H9 (cell line): ENCODE measurements around the gene MRPS35. TPM values are rescaled to one million over a fixed set of nuclear protein-coding genes. Genes with fewer than 3 reads are reported as not detected.

Experiments
- DNase-seq: peaks from one replicate; pipeline ENCODE4 v3.0.0-alpha.2; 2017
- H2AFZ ChIP-seq: one replicate; pipeline ENCODE4 v1.6.1; 2013; ENCODE audit warnings: mild to moderate bottlenecking, low read length, control low read depth, moderate library complexity
- H2AK5ac ChIP-seq: 2 replicates; pipeline ENCODE4 v1.6.1; 2013; ENCODE audit warnings: low read length, control low read depth, mixed read lengths; ENCODE audit not compliant: insufficient read length
- H2BK120ac ChIP-seq: one replicate; pipeline ENCODE4 v1.6.1; 2013; ENCODE audit warnings: low read depth, mild to moderate bottlenecking, low read length, control low read depth, inconsistent platforms; ENCODE audit not compliant: poor library complexity, severe bottlenecking
- H2BK12ac ChIP-seq: 2 replicates; pipeline ENCODE4 v1.6.1; 2013; ENCODE audit warnings: low read length, control low read depth, mixed read lengths, low read depth; ENCODE audit not compliant: insufficient read length
- H2BK15ac ChIP-seq: 2 replicates; pipeline ENCODE4 v1.6.1; 2013; ENCODE audit warnings: low read depth, low read length, control low read depth
- H2BK20ac ChIP-seq: one replicate; pipeline ENCODE4 v1.6.1; 2013; ENCODE audit warnings: low read depth, mild to moderate bottlenecking, low read length, control low read depth, inconsistent platforms; ENCODE audit not compliant: poor library complexity, severe bottlenecking
- H2BK5ac ChIP-seq: 2 replicates; pipeline ENCODE4 v1.6.1; 2013; ENCODE audit warnings: low read length, control low read depth, mixed read lengths; ENCODE audit not compliant: insufficient read length
- H3K14ac ChIP-seq: 2 replicates; pipeline ENCODE4 v1.6.1; 2013; ENCODE audit warnings: low read length, control low read depth; ENCODE audit not compliant: insufficient read depth
- H3K18ac ChIP-seq: 2 replicates; pipeline ENCODE4 v1.6.1; 2013; ENCODE audit warnings: low read depth, mild to moderate bottlenecking, mixed read lengths, low read length, control low read depth; ENCODE audit not compliant: insufficient read length
- H3K23ac ChIP-seq: 2 replicates; pipeline ENCODE4 v1.6.1; 2013; ENCODE audit warnings: low read length, control low read depth, mixed read lengths, low read depth; ENCODE audit not compliant: insufficient read length
- H3K23me2 ChIP-seq: 2 replicates; pipeline ENCODE4 v1.6.1; 2013; ENCODE audit warnings: low read depth, mild to moderate bottlenecking, mixed read lengths, low read length, control low read depth; ENCODE audit not compliant: insufficient read length, poor library complexity, severe bottlenecking
- H3K27ac ChIP-seq: 2 replicates; pipeline ENCODE4 v1.5.1; 2013; ENCODE audit warnings: low read length, control low read depth, mixed read lengths, low read depth; ENCODE audit not compliant: insufficient read length
- H3K27me3 ChIP-seq: 2 replicates; pipeline ENCODE4 v1.6.1; 2013; ENCODE audit warnings: low read length, control low read depth, inconsistent platforms; ENCODE audit not compliant: insufficient read depth
- H3K4ac ChIP-seq: 2 replicates; pipeline ENCODE4 v1.6.1; 2013; ENCODE audit warnings: low read depth, mild to moderate bottlenecking, control low read depth, inconsistent platforms, low read length, moderate library complexity
- H3K4me1 ChIP-seq: 2 replicates; pipeline ENCODE4 v1.6.1; 2013; ENCODE audit warnings: low read length, control low read depth, inconsistent platforms; ENCODE audit not compliant: insufficient read depth
- H3K4me2 ChIP-seq: 2 replicates; pipeline ENCODE4 v1.6.1; 2013; ENCODE audit warnings: low read length, control low read depth, mixed read lengths; ENCODE audit not compliant: insufficient read length, insufficient read depth
- H3K56ac ChIP-seq: 2 replicates; pipeline ENCODE4 v1.6.1; 2013; ENCODE audit warnings: low read depth, mild to moderate bottlenecking, mixed read lengths, low read length, control low read depth; ENCODE audit not compliant: insufficient read length
- H3K79me1 ChIP-seq: 2 replicates; pipeline ENCODE4 v1.6.1; 2013; ENCODE audit warnings: low read depth, mild to moderate bottlenecking, moderate library complexity, low read length, control low read depth, inconsistent platforms; ENCODE audit not compliant: insufficient read depth, poor library complexity, severe bottlenecking
- H3K79me2 ChIP-seq: 2 replicates; pipeline ENCODE4 v1.6.1; 2013; ENCODE audit warnings: low read length, control low read depth, inconsistent platforms; ENCODE audit not compliant: insufficient read depth
- H3K9ac ChIP-seq: 2 replicates; pipeline ENCODE4 v1.6.1; 2013; ENCODE audit warnings: low read length, control low read depth, mixed read lengths; ENCODE audit not compliant: insufficient read length; ENCODE audit errors: extremely low read depth
- H3K9me3 ChIP-seq: one replicate; pipeline ENCODE4 v1.6.1; 2013; ENCODE audit warnings: low read depth, low read length, inconsistent platforms; ENCODE audit not compliant: control insufficient read depth
- H3T11ph ChIP-seq: one replicate; pipeline ENCODE4 v1.6.1; 2013; ENCODE audit warnings: mild to moderate bottlenecking, low read length, control low read depth, inconsistent platforms
- H4K20me1 ChIP-seq: one replicate; pipeline ENCODE4 v1.6.1; 2013; ENCODE audit not compliant: control insufficient read depth, insufficient read length, insufficient read depth
- H4K5ac ChIP-seq: 2 replicates; pipeline ENCODE4 v1.6.1; 2013; ENCODE audit warnings: low read depth, mild to moderate bottlenecking, mixed read lengths, low read length, control low read depth; ENCODE audit not compliant: insufficient read length
- H4K8ac ChIP-seq: replicated peaks from 2 replicates; pipeline ENCODE4 v1.6.1; 2013; ENCODE audit warnings: low read length, control low read depth, mixed read lengths, low read depth; ENCODE audit not compliant: insufficient read length
- H4K91ac ChIP-seq: 2 replicates; pipeline ENCODE4 v1.6.1; 2013; ENCODE audit warnings: low read depth, mild to moderate bottlenecking, moderate library complexity, mixed read lengths, low read length, control low read depth; ENCODE audit not compliant: insufficient read length
- H3K27ac Mint-ChIP-seq, 3 experiments: 2 replicates in 2 of 3; 3 replicates in 1 of 3; pipeline ENCODE4 v1.8.0; 2020 to 2021; ENCODE audit warnings: mixed read lengths in 3 of 3, mild to moderate bottlenecking in 1 of 3, moderate library complexity in 1 of 3
- H3K27me3 Mint-ChIP-seq: 2 replicates; pipeline ENCODE4 v1.8.0; 2021; ENCODE audit warnings: low read depth, mild to moderate bottlenecking, moderate library complexity, mixed read lengths
- H3K36me3 Mint-ChIP-seq, 3 experiments: 2 replicates in 2 of 3; 3 replicates in 1 of 3; pipeline ENCODE4 v1.8.0; 2020 to 2021; ENCODE audit warnings: low read depth in 3 of 3, mixed read lengths in 3 of 3; ENCODE audit not compliant: insufficient read depth in 1 of 3
- H3K4me1 Mint-ChIP-seq, 2 experiments: 2 replicates each; pipeline ENCODE4 v1.8.0; 2020; ENCODE audit warnings: mixed read lengths in 2 of 2
- H3K4me3 Mint-ChIP-seq, 2 experiments: 2 replicates in 1 of 2; 3 replicates in 1 of 2; pipeline ENCODE4 v1.8.0; 2020 to 2021; ENCODE audit warnings: mild to moderate bottlenecking in 2 of 2, mixed read lengths in 2 of 2, moderate library complexity in 1 of 2
- H3K9me3 Mint-ChIP-seq, 2 experiments: 2 replicates in 1 of 2; 3 replicates in 1 of 2; pipeline ENCODE4 v1.8.0; 2020; ENCODE audit warnings: mild to moderate bottlenecking in 2 of 2, mixed read lengths in 2 of 2, moderate library complexity in 1 of 2
- WGBS: extraction: QIAGEN DNeasy Blood & Tissue Kit; methylation state at CpG from one replicate; pipeline ENCODE4 v1.1.7; 2013; ENCODE audit warnings: missing lambda C conversion rate, low lambda C conversion rate, mixed read lengths; ENCODE audit not compliant: insufficient read length; ENCODE audit errors: extremely low coverage; 5-methylcytosine and 5-hydroxymethylcytosine counted together
- total RNA-seq: library from RNA; stranded (reverse); gene quantifications from 2 replicates; pipeline ENCODE4 v1.2.1, GENCODE V29; 2021
- TF ChIP-seq, protein P1 (sequence below): fragments of 200-600 bp; sonication (generic); conservative IDR thresholded peaks from 3 replicates; pipeline ENCODE4 v1.8.0; 2021; ENCODE audit warnings: antibody characterized with exemption, mild to moderate bottlenecking

Gene MRPS35
- total RNA-seq, 1 experiment from 2014 or later, result 45.4 TPM

DNA sequence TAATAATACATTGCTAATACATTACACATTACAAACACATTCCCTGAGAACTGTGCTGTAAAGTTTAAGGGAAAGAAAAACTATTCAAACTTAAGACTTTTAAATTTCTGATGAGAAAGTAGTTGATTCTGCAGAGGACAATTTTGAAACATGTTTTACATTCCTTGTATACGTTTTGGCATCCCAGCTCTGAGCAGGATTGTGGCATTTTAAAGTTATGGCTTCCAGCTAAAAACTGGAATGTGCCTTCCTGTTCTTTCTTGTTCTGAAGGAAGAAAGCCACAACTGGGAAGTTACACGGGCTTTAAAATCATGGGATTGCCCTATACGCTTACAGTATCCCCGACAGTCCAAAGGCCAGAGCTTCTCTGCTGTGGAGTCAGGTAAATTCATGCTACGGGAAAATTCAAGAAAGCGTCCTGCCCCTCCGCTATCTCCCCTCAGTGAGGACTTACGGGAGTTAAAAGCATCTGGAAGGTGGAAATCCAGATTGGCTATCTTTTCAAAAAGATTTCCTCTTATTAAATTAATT is 58.6 kb downstream of the MRPS35 start:
- no peaks in the 10 kb centered on the region for H4K20me1 ChIP-seq
- H2BK12ac ChIP-seq, result no peak overlapping the region
- Mint-ChIP-seq H3K4me1 (no peaks in the 10 kb centered on the region), H3K27ac (no peak overlapping the region), H3K4me3 (no peak overlapping the region), H3K9me3 (no peaks in the 10 kb centered on the region), H3K36me3 (no peaks in the 10 kb centered on the region), H3K27me3 (no peaks in the 10 kb centered on the region)
- no peak overlapping the region for H3K27ac ChIP-seq
- TF ChIP-seq, protein P1, sequence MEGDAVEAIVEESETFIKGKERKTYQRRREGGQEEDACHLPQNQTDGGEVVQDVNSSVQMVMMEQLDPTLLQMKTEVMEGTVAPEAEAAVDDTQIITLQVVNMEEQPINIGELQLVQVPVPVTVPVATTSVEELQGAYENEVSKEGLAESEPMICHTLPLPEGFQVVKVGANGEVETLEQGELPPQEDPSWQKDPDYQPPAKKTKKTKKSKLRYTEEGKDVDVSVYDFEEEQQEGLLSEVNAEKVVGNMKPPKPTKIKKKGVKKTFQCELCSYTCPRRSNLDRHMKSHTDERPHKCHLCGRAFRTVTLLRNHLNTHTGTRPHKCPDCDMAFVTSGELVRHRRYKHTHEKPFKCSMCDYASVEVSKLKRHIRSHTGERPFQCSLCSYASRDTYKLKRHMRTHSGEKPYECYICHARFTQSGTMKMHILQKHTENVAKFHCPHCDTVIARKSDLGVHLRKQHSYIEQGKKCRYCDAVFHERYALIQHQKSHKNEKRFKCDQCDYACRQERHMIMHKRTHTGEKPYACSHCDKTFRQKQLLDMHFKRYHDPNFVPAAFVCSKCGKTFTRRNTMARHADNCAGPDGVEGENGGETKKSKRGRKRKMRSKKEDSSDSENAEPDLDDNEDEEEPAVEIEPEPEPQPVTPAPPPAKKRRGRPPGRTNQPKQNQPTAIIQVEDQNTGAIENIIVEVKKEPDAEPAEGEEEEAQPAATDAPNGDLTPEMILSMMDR, result no peak
- no peak overlapping the region for H3K18ac ChIP-seq
- H2BK20ac ChIP-seq, result no peak overlapping the region
- H4K5ac ChIP-seq, result no peak overlapping the region
- H2BK15ac ChIP-seq, result no peak overlapping the region
- no peak overlapping the region for H3K14ac ChIP-seq
- H3K27me3 ChIP-seq, result no peaks in the 10 kb centered on the region
- H3K79me1 ChIP-seq, result no peaks in the 10 kb centered on the region
- no peak overlapping the region for H2AK5ac ChIP-seq
- H3K4me2 ChIP-seq, result no peak overlapping the region
- no peak overlapping the region for H3K9ac ChIP-seq
- H2AFZ ChIP-seq, result no peak overlapping the region
- H4K91ac ChIP-seq, result no peak overlapping the region
- no CpG with 5 or more reads among the region's 8 CpGs for WGBS
- H3K4me1 ChIP-seq, result no peaks in the 10 kb centered on the region
- H2BK5ac ChIP-seq, result no peak overlapping the region
- H3K23me2 ChIP-seq, result no peaks in the 10 kb centered on the region
- H3K23ac ChIP-seq, result no peak overlapping the region
- H3K79me2 ChIP-seq, result no peaks in the 10 kb centered on the region
- no peak overlapping the region for H4K8ac ChIP-seq
- DNase-seq, result no peak
- no peak overlapping the region for H3T11ph ChIP-seq
- no peak overlapping the region for H3K56ac ChIP-seq
- no peak overlapping the region for H2BK120ac ChIP-seq
- no peaks in the 10 kb centered on the region for H3K9me3 ChIP-seq
- H3K4ac ChIP-seq, result no peak overlapping the region
